Keratinocyte (primary cell): ENCODE results near the gene CASR.

ENCODE experiments used
- EZH2 ChIP-seq: IDR thresholded peaks from one replicate; pipeline ENCODE4 v1.6.1; 2012; ENCODE audit warnings: inconsistent platforms, mild to moderate bottlenecking, low read length, moderate library complexity
- TF ChIP-seq, protein P1 (sequence below), 3 experiments: IDR thresholded peaks in 1 of 3; conservative IDR thresholded peaks in 1 of 3; optimal IDR thresholded peaks in 1 of 3; 2 replicates in 2 of 3; 3 replicates in 1 of 3; pipeline versions ENCODE3 to v1.5.1; 2011; ENCODE audit warnings: low read length in 3 of 3, mild to moderate bottlenecking in 3 of 3, moderate library complexity in 2 of 3, control low read depth in 1 of 3, inconsistent platforms in 1 of 3; ENCODE audit not compliant: insufficient read depth in 2 of 3; ENCODE audit errors: extremely low read depth in 1 of 3

DNA sequence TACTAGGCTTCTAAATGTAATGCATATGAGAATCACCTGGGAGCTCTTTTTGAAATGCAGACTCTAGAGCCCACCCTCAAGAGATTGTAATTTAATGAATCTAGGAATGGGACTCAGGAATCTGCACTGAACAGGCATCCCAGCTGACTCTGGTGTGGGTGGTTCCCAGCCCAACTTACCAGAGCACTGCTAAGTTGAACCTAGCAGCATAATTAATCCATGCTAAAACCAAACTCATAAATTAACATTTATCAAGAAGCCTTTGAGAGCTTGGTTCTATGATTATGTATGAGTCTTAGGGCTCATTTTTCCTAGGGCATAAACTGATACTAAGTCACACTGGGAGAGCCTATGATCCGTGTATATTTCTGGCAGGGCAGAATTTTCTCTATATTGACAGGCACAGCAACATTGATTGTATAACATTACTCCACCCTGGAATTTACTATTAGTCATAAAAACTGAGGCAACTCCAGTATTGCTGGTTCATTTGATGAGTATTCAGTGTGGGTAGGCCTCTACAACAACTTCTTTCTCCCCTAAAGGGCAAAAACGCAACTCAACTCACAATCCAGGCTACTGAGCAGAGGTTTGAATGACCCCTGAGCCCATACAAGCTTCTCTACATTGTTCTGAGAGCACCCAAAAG is 130.9 kb downstream of the CASR start:
- TF ChIP-seq, protein P1, sequence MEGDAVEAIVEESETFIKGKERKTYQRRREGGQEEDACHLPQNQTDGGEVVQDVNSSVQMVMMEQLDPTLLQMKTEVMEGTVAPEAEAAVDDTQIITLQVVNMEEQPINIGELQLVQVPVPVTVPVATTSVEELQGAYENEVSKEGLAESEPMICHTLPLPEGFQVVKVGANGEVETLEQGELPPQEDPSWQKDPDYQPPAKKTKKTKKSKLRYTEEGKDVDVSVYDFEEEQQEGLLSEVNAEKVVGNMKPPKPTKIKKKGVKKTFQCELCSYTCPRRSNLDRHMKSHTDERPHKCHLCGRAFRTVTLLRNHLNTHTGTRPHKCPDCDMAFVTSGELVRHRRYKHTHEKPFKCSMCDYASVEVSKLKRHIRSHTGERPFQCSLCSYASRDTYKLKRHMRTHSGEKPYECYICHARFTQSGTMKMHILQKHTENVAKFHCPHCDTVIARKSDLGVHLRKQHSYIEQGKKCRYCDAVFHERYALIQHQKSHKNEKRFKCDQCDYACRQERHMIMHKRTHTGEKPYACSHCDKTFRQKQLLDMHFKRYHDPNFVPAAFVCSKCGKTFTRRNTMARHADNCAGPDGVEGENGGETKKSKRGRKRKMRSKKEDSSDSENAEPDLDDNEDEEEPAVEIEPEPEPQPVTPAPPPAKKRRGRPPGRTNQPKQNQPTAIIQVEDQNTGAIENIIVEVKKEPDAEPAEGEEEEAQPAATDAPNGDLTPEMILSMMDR (optimal IDR thresholded peaks at IDR 0.05 in 1 of 3, IDR thresholded peaks at IDR 0.05 in 1 of 3, conservative IDR thresholded peaks at IDR 0.05 in 1 of 3; ENCODE audit: extremely low read depth in 1 of 3, insufficient read depth in 2 of 3, low read length in 3 of 3) = no peak
- no peak for TF ChIP-seq EZH2
